GM12891 (cell line): Measurements from ENCODE around the gene PTPRD.

Experiments
- PAX5 ChIP-seq: IDR thresholded peaks from 2 replicates; pipeline ENCODE4 v1.6.1; 2011; ENCODE audit warnings: low read length, moderate library complexity, mild to moderate bottlenecking; ENCODE audit not compliant: insufficient read depth, severe bottlenecking
- POLR2A ChIP-seq: IDR thresholded peaks from 2 replicates; pipeline ENCODE4 v1.6.1; 2011; ENCODE audit warnings: low read depth, low read length, control low read depth
- POLR2AphosphoS5 ChIP-seq: IDR thresholded peaks from 2 replicates; pipeline ENCODE4 v1.6.1; 2011; ENCODE audit warnings: low read depth, low read length, control low read depth
- POU2F2 ChIP-seq: IDR thresholded peaks from 2 replicates; pipeline ENCODE4 v1.6.1; 2011; ENCODE audit warnings: low read depth, mild to moderate bottlenecking, control low read depth, low read length, moderate library complexity
- SPI1 ChIP-seq: IDR thresholded peaks from 2 replicates; pipeline ENCODE4 v1.6.1; 2011; ENCODE audit warnings: low read depth, low read length, control low read depth
- TAF1 ChIP-seq: IDR thresholded peaks from 2 replicates; pipeline ENCODE4 v1.6.1; 2011; ENCODE audit warnings: low read depth, low read length, control low read depth

DNA sequence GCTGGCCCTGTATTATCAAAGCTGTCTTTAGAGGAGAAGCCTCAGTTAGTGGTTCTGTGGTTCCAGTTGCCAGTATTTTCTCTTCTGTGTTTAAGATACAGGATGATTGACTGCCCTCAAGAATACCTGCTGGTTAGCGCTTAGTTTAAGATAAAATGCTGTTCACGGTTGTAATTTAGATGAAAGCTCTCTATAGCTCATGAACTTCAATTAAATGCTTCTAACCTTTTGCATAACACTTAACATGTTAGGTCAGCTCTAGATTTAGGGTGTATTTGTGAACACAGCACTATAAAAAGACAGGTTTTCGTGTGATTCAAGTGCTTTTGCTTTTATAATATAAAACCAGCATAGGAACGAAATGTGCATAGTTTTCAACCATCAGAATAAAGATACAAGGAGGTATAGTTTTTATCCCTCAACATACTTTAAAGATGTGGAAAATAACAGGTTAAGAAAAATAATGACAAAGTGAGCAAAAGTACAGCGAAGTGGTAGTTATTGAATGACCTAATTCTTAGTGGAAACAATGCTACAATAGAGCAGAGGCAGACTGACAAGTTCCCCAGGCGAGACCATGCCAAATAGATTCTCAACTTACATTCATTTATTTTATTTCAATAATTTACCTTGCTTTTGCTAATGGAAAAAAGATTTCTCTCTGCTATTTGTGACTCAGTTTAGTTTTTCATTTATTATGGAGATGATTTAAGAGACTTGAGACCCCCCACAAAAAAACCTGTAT is 2210.7 kb downstream of the PTPRD start:
- no peak for TF ChIP-seq POLR2A
- no peak for TF ChIP-seq POLR2AphosphoS5
- TF ChIP-seq TAF1, result no peak
- TF ChIP-seq SPI1, result no peak
- no peak for TF ChIP-seq POU2F2
- no peak for TF ChIP-seq PAX5
